Suprapubic skin (tissue), 4 donors: Measurements from ENCODE around the gene IKZF2. TPM values are rescaled to one million over a fixed set of nuclear protein-coding genes. Genes with fewer than 3 reads are reported as not detected.

Experiments
- DNase-seq, 2 donors: peaks; one replicate each; pipeline ENCODE4 v3.0.0-alpha.2; 2019; ENCODE audit warnings: low spot score in 2 of 2
- H3K27ac ChIP-seq: fragments of 200-600 bp; sonication (generic); one replicate; pipeline ENCODE4 v1.5.1; 2019
- H3K27me3 ChIP-seq: fragments of 200-600 bp; sonication (generic); one replicate; pipeline ENCODE4 v1.5.1; 2019
- H3K36me3 ChIP-seq: fragments of 200-600 bp; sonication (generic); one replicate; pipeline ENCODE4 v1.5.1; 2019
- H3K4me1 ChIP-seq: fragments of 200-600 bp; sonication (generic); one replicate; pipeline ENCODE4 v1.5.1; 2019
- H3K4me3 ChIP-seq: fragments of 200-600 bp; sonication (generic); one replicate; pipeline ENCODE4 v1.5.1; 2019; ENCODE audit warnings: mild to moderate bottlenecking
- H3K9me3 ChIP-seq: fragments of 200-600 bp; sonication (generic); one replicate; pipeline ENCODE4 v1.5.1; 2019
- CTCF ChIP-seq, 2 donors: fragments of 200-600 bp in 1 of 2; fragments of 450-650 bp in 1 of 2; sonication (generic) in 1 of 2; IDR thresholded peaks; one replicate each; pipeline ENCODE4 v1.5.1; 2016 to 2019; ENCODE audit warnings: antibody characterized with exemption in 2 of 2, mild to moderate bottlenecking in 1 of 2, moderate library complexity in 1 of 2
- EP300 ChIP-seq: sonication (generic); formaldehyde crosslinking; IDR thresholded peaks from one replicate; pipeline ENCODE4 v1.6.1; 2017; ENCODE audit warnings: antibody characterized with exemption
- POLR2A ChIP-seq, 2 donors: fragments of 450-650 bp; IDR thresholded peaks; one replicate each; pipeline ENCODE4 v1.6.1; 2017; ENCODE audit warnings: antibody characterized with exemption in 2 of 2, mild to moderate bottlenecking in 2 of 2, moderate library complexity in 2 of 2
- POLR2AphosphoS5 ChIP-seq, 3 donors: sonication (generic); formaldehyde crosslinking; IDR thresholded peaks; one replicate each; pipeline ENCODE4 v1.6.1; 2017; ENCODE audit warnings: antibody characterized with exemption in 3 of 3
- WGBS: methylation state at CpG from one replicate; pipeline ENCODE4 v1.1.5; 2018; 5-methylcytosine and 5-hydroxymethylcytosine counted together
- total RNA-seq, 4 donors: library from RNA; depleted of rRNA; stranded (reverse); fragments of >200 nt; gene quantifications; one replicate each; pipeline ENCODE4 v1.1.0, GENCODE V29; 2016

IKZF2 gene
- total RNA-seq, 4 donors from 2014 or later = 38.3 to 95.3 (median 66.5) TPM

GRCh38 chr2:213087040-213087439 lies 64.4 kb downstream of the IKZF2 start:
- Histone ChIP-seq H3K4me1 (no peaks in the 10 kb centered on the region), H3K27me3 (no peaks in the 10 kb centered on the region), H3K27ac (no peak overlapping the region), H3K9me3 (no peaks in the 10 kb centered on the region), H3K36me3 (no peaks in the 10 kb centered on the region), H3K4me3 (no peak overlapping the region)
- no peak for DNase-seq
- no peak for TF ChIP-seq CTCF (IDR thresholded peaks at IDR 0.05)
- no peak for TF ChIP-seq POLR2AphosphoS5 (IDR thresholded peaks at IDR 0.05)
- TF ChIP-seq EP300 = no peak
- TF ChIP-seq POLR2A (IDR thresholded peaks at IDR 0.05) = no peak
- WGBS = 71% methylated on average over 3 of the region's 3 CpGs

- H3K4me3 ChIP-seq = no peak overlapping the region
- 22% methylated on average over 2 of the region's 2 CpGs for WGBS
- no peak overlapping the region for H3K27ac ChIP-seq
- H3K4me1 ChIP-seq = no peaks in the 10 kb centered on the region
- H3K27me3 ChIP-seq = no peaks in the 10 kb centered on the region
- DNase-seq = no peak
- no peaks in the 10 kb centered on the region for H3K9me3 ChIP-seq
- H3K36me3 ChIP-seq = no peaks in the 10 kb centered on the region
- TF ChIP-seq POLR2A (IDR thresholded peaks at IDR 0.05) (no peak), EP300 (no peak), POLR2AphosphoS5 (IDR thresholded peaks at IDR 0.05) (no peak), CTCF (IDR thresholded peaks at IDR 0.05) (no peak)
Measured at GRCh38 chr2:213086571-213086970, 64.8 kb downstream of the IKZF2 start.

GRCh38 chr2:213086050-213086449 lies 65.4 kb downstream of the IKZF2 start:
- Histone ChIP-seq H3K36me3 (no peaks in the 10 kb centered on the region), H3K4me3 (no peak overlapping the region), H3K27ac (no peak overlapping the region), H3K27me3 (no peaks in the 10 kb centered on the region), H3K9me3 (no peaks in the 10 kb centered on the region), H3K4me1 (no peaks in the 10 kb centered on the region)
- no peak for TF ChIP-seq EP300
- TF ChIP-seq POLR2AphosphoS5 (IDR thresholded peaks at IDR 0.05) = no peak
- no peak for TF ChIP-seq POLR2A (IDR thresholded peaks at IDR 0.05)
- no peak for TF ChIP-seq CTCF (IDR thresholded peaks at IDR 0.05)
- DNase-seq = no peak

- no peaks in the 10 kb centered on the region for H3K36me3 ChIP-seq
- no peak overlapping the region for H3K27ac ChIP-seq
- no peak for DNase-seq
- no peaks in the 10 kb centered on the region for H3K27me3 ChIP-seq
- H3K4me1 ChIP-seq = no peaks in the 10 kb centered on the region
- WGBS = 91% methylated on average over 4 of the region's 4 CpGs
- H3K4me3 ChIP-seq = no peak overlapping the region
- TF ChIP-seq CTCF (IDR thresholded peaks at IDR 0.05) (no peak), EP300 (no peak), POLR2AphosphoS5 (IDR thresholded peaks at IDR 0.05) (no peak), POLR2A (IDR thresholded peaks at IDR 0.05) (no peak)
- no peaks in the 10 kb centered on the region for H3K9me3 ChIP-seq
Measured at GRCh38 chr2:213085538-213085937, 65.9 kb downstream of the IKZF2 start.

- TF ChIP-seq POLR2AphosphoS5 (IDR thresholded peaks at IDR 0.05) (no peak), POLR2A (IDR thresholded peaks at IDR 0.05) (no peak), CTCF (IDR thresholded peaks at IDR 0.05) (no peak), EP300 (no peak)
- Histone ChIP-seq H3K9me3 (no peaks in the 10 kb centered on the region), H3K27ac (no peak overlapping the region), H3K27me3 (no peaks in the 10 kb centered on the region), H3K4me1 (no peaks in the 10 kb centered on the region), H3K36me3 (no peaks in the 10 kb centered on the region), H3K4me3 (no peak overlapping the region)
- DNase-seq = no peak
Measured at GRCh38 chr2:213084261-213084660, 67.2 kb downstream of the IKZF2 start.
